ENCODE measurements around the gene CNTNAP5.

CNTNAP5 gene

GRCh38 chr2:124339709-124340108, 314.6 kb downstream of the CNTNAP5 start:
- H3K27ac ChIP-seq (ENCODE audit: low read length), result no peak overlapping the region
- H3K4me2 ChIP-seq (ENCODE audit: low read length), result no peak overlapping the region
- TF ChIP-seq CTCF (IDR thresholded peaks at IDR 0.05; ENCODE audit: low read depth, low read length), result no peak
- TF ChIP-seq EZH2phosphoT487 (IDR thresholded peaks at IDR 0.05; ENCODE audit: low read depth), result no peak
- no peaks in the 10 kb centered on the region for H3K4me1 ChIP-seq (ENCODE audit: low read length)
- H4K20me1 ChIP-seq (ENCODE audit: insufficient read depth, low read length), result no peaks in the 10 kb centered on the region
- H3K9ac ChIP-seq (ENCODE audit: low read length), result no peak overlapping the region
- no peaks in the 10 kb centered on the region for H3K36me3 ChIP-seq (replicated peaks; ENCODE audit: low read depth, low read length)
- no peaks in the 10 kb centered on the region for H3K79me2 ChIP-seq (ENCODE audit: low read length)
- H2AFZ ChIP-seq (ENCODE audit: low read depth, low read length), result no peak overlapping the region
- H3K27me3 ChIP-seq (ENCODE audit: low read depth, low read length), result no peaks in the 10 kb centered on the region
- H3K9me3 ChIP-seq (ENCODE audit: insufficient read depth, low read length), result no peaks in the 10 kb centered on the region
- H3K4me3 ChIP-seq (ENCODE audit: low read length), result no peak overlapping the region

- no peaks in the 10 kb centered on the region for H3K4me1 ChIP-seq (ENCODE audit: low read length)
- H4K20me1 ChIP-seq (ENCODE audit: insufficient read depth, low read length), result no peaks in the 10 kb centered on the region
- H3K36me3 ChIP-seq (replicated peaks; ENCODE audit: low read depth, low read length), result no peaks in the 10 kb centered on the region
- H3K9ac ChIP-seq (ENCODE audit: low read length), result no peak overlapping the region
- H3K27me3 ChIP-seq (ENCODE audit: low read depth, low read length), result no peaks in the 10 kb centered on the region
- no peak overlapping the region for H3K4me2 ChIP-seq (ENCODE audit: low read length)
- H3K79me2 ChIP-seq (ENCODE audit: low read length), result no peaks in the 10 kb centered on the region
- H3K27ac ChIP-seq (ENCODE audit: low read length), result no peak overlapping the region
- no peak overlapping the region for H2AFZ ChIP-seq (ENCODE audit: low read depth, low read length)
- no peak overlapping the region for H3K4me3 ChIP-seq (ENCODE audit: low read length)
- no peaks in the 10 kb centered on the region for H3K9me3 ChIP-seq (ENCODE audit: insufficient read depth, low read length)
- no peak for TF ChIP-seq CTCF (IDR thresholded peaks at IDR 0.05; ENCODE audit: low read depth, low read length)
- TF ChIP-seq EZH2phosphoT487 (IDR thresholded peaks at IDR 0.05; ENCODE audit: low read depth), result no peak
These were observed 318.9 kb downstream of the CNTNAP5 start for GRCh38 chr2:124343827-124344498.

GRCh38 chr2:124347209-124347608, 322.1 kb downstream of the CNTNAP5 start:
- H2AFZ ChIP-seq (ENCODE audit: low read depth, low read length), result no peak overlapping the region; the same call in 1 of the 2 replicates

GRCh38 chr2:124353656-124354055, 328.6 kb downstream of the CNTNAP5 start:
- Histone ChIP-seq H2AFZ (ENCODE audit: low read depth, low read length) (no peak overlapping the region), H3K4me3 (ENCODE audit: low read length) (no peak overlapping the region), H3K4me1 (ENCODE audit: low read length) (peaks cover 7% of the 10 kb centered on the region), H3K36me3 (replicated peaks; ENCODE audit: low read depth, low read length) (no peaks in the 10 kb centered on the region), H3K4me2 (ENCODE audit: low read length) (no peak overlapping the region), H3K27ac (ENCODE audit: low read length) (no peak overlapping the region), H3K27me3 (ENCODE audit: low read depth, low read length) (no peaks in the 10 kb centered on the region), H3K9ac (ENCODE audit: low read length) (no peak overlapping the region), H4K20me1 (ENCODE audit: insufficient read depth, low read length) (no peaks in the 10 kb centered on the region), H3K79me2 (ENCODE audit: low read length) (no peaks in the 10 kb centered on the region), H3K9me3 (ENCODE audit: insufficient read depth, low read length) (no peaks in the 10 kb centered on the region)
- TF ChIP-seq CTCF (IDR thresholded peaks at IDR 0.05; ENCODE audit: low read depth, low read length) (no peak), EZH2phosphoT487 (IDR thresholded peaks at IDR 0.05; ENCODE audit: low read depth) (no peak)

More at GRCh38 chr2:124347209-124347608, 322.1 kb downstream of the CNTNAP5 start:
- Histone ChIP-seq H3K36me3 (replicated peaks; ENCODE audit: low read depth, low read length) (no peaks in the 10 kb centered on the region), H3K9me3 (ENCODE audit: insufficient read depth, low read length) (no peaks in the 10 kb centered on the region), H3K79me2 (ENCODE audit: low read length) (no peaks in the 10 kb centered on the region), H4K20me1 (ENCODE audit: insufficient read depth, low read length) (no peaks in the 10 kb centered on the region), H3K4me1 (ENCODE audit: low read length) (no peaks in the 10 kb centered on the region), H3K4me2 (ENCODE audit: low read length) (no peak overlapping the region), H3K27me3 (ENCODE audit: low read depth, low read length) (no peaks in the 10 kb centered on the region), H3K27ac (ENCODE audit: low read length) (no peak overlapping the region), H3K9ac (ENCODE audit: low read length) (no peak overlapping the region), H3K4me3 (ENCODE audit: low read length) (no peak overlapping the region)
- TF ChIP-seq EZH2phosphoT487 (IDR thresholded peaks at IDR 0.05; ENCODE audit: low read depth), result no peak
- no peak for TF ChIP-seq CTCF (IDR thresholded peaks at IDR 0.05; ENCODE audit: low read depth, low read length)
